Activated CD4-positive, alpha-beta memory T cell treated with anti-CD3 and anti-CD28 coated beads, Interleukin-2, amount 10 ng/mL, durations not matched to agents 7 days and 5 days (primary cell): ENCODE results near the gene ARRB1. TPM values are rescaled to one million over a fixed set of nuclear protein-coding genes. Genes with fewer than 3 reads are reported as not detected.

ENCODE experiments used
- CTCF ChIA-PET: fragments of 350-600 bp; sonication (Branson Sonifier 250); formaldehyde crosslinking; loops from one replicate; lab custom pipeline; 2021; ENCODE audit warnings: antibody characterized with exemption, inconsistent platforms; lab: Charles Lee
- POLR2A ChIA-PET: fragments of 350-600 bp; sonication (Branson Sonifier 250); formaldehyde crosslinking; loops from one replicate; lab custom pipeline; 2021; ENCODE audit warnings: antibody characterized with exemption; lab: Charles Lee
- DNase-seq: peaks from one replicate; pipeline ENCODE4 v3.0.0-alpha.2; 2020
- H3K27ac Mint-ChIP-seq: one replicate; pipeline ENCODE4 v1.8.0; 2021; ENCODE audit warnings: mild to moderate bottlenecking, mixed read lengths
- H3K27me3 Mint-ChIP-seq: one replicate; pipeline ENCODE4 v1.8.0; 2021; ENCODE audit warnings: mixed read lengths
- H3K36me3 Mint-ChIP-seq: one replicate; pipeline ENCODE4 v1.8.0; 2021; ENCODE audit warnings: low read depth, mixed read lengths
- H3K4me1 Mint-ChIP-seq: one replicate; pipeline ENCODE4 v1.8.0; 2021; ENCODE audit warnings: mixed read lengths
- H3K4me3 Mint-ChIP-seq: one replicate; pipeline ENCODE4 v1.8.0; 2021; ENCODE audit warnings: mild to moderate bottlenecking, mixed read lengths
- H3K9me3 Mint-ChIP-seq: one replicate; pipeline ENCODE4 v1.8.0; 2021; ENCODE audit warnings: mixed read lengths
- total RNA-seq, 2 experiments: library from RNA; stranded (reverse); gene quantifications; one replicate each; pipeline ENCODE4 v1.2.3, GENCODE V29; 2021

Gene ARRB1
- total RNA-seq, 2 experiments from 2014 or later, result 13.4 to 19.0 TPM

GRCh38 chr11:75298191-75298975 is 53.1 kb downstream of the ARRB1 start:
- Mint-ChIP-seq H3K9me3 (no peaks in the 10 kb centered on the region), H3K36me3 (no peaks in the 10 kb centered on the region), H3K4me3 (no peak overlapping the region), H3K27me3 (no peaks in the 10 kb centered on the region), H3K27ac (no peak overlapping the region), H3K4me1 (no peaks in the 10 kb centered on the region)
- no peak for DNase-seq
- POLR2A ChIA-PET, result no interaction called here
- CTCF ChIA-PET, result interaction anchor here (0.6 to 0.7 kb wide), 2 partner anchors 18 to 48 kb away, joined by 3 to 4 read pairs; no protein-coding TSS in a partner anchor

- no peaks in the 10 kb centered on the region for H3K27me3 Mint-ChIP-seq
- CTCF ChIA-PET, result interaction anchor here (1.3 kb wide), 1 partner anchor 14 kb away, joined by 5 read pairs; no protein-coding TSS in a partner anchor
- POLR2A ChIA-PET, result no interaction called here
- no peaks in the 10 kb centered on the region for H3K4me1 Mint-ChIP-seq
- no peaks in the 10 kb centered on the region for H3K36me3 Mint-ChIP-seq
- H3K4me3 Mint-ChIP-seq, result no peak overlapping the region
- DNase-seq, result no peak
- no peaks in the 10 kb centered on the region for H3K9me3 Mint-ChIP-seq
- no peak overlapping the region for H3K27ac Mint-ChIP-seq
These were observed 57.6 kb downstream of the ARRB1 start for GRCh38 chr11:75293903-75294302.

GRCh38 chr11:75292943-75293342 is 58.5 kb downstream of the ARRB1 start:
- CTCF ChIA-PET, result no interaction called here
- no peaks in the 10 kb centered on the region for H3K4me1 Mint-ChIP-seq
- no peaks in the 10 kb centered on the region for H3K36me3 Mint-ChIP-seq
- H3K4me3 Mint-ChIP-seq, result no peak overlapping the region
- H3K27me3 Mint-ChIP-seq, result no peaks in the 10 kb centered on the region
- DNase-seq, result no peak
- POLR2A ChIA-PET, result no interaction called here
- no peaks in the 10 kb centered on the region for H3K9me3 Mint-ChIP-seq
- H3K27ac Mint-ChIP-seq, result no peak overlapping the region

- ChIA-PET CTCF (interaction anchor here (1.6 kb wide), 1 partner anchor 96 kb away, joined by 4 read pairs; no protein-coding TSS in a partner anchor), POLR2A (no interaction called here)
- H3K4me1 Mint-ChIP-seq, result no peaks in the 10 kb centered on the region
- no peaks in the 10 kb centered on the region for H3K27me3 Mint-ChIP-seq
- H3K9me3 Mint-ChIP-seq, result no peaks in the 10 kb centered on the region
- no peak overlapping the region for H3K27ac Mint-ChIP-seq
- no peaks in the 10 kb centered on the region for H3K36me3 Mint-ChIP-seq
- no peak overlapping the region for H3K4me3 Mint-ChIP-seq
- no peak for DNase-seq
These were observed 59.7 kb downstream of the ARRB1 start for GRCh38 chr11:75291741-75292140.

GRCh38 chr11:75289919-75290318 is 61.5 kb downstream of the ARRB1 start:
- Mint-ChIP-seq H3K36me3 (no peaks in the 10 kb centered on the region), H3K27ac (no peak overlapping the region), H3K4me1 (no peaks in the 10 kb centered on the region), H3K9me3 (no peaks in the 10 kb centered on the region), H3K4me3 (no peak overlapping the region), H3K27me3 (no peaks in the 10 kb centered on the region)
- DNase-seq, result no peak
- ChIA-PET CTCF (interaction anchor here (1.6 kb wide), 1 partner anchor 98 kb away, joined by 4 read pairs; no protein-coding TSS in a partner anchor), POLR2A (no interaction called here)

- no peak overlapping the region for H3K4me3 Mint-ChIP-seq
- no peaks in the 10 kb centered on the region for H3K27me3 Mint-ChIP-seq
- H3K4me1 Mint-ChIP-seq, result no peaks in the 10 kb centered on the region
- POLR2A ChIA-PET, result no interaction called here
- DNase-seq, result no peak
- no peak overlapping the region for H3K27ac Mint-ChIP-seq
- H3K36me3 Mint-ChIP-seq, result no peaks in the 10 kb centered on the region
- CTCF ChIA-PET, result interaction anchor here (1.3 kb wide), 1 partner anchor 9 kb away, joined by 6 read pairs; no protein-coding TSS in a partner anchor
- H3K9me3 Mint-ChIP-seq, result no peaks in the 10 kb centered on the region
These were observed 62.0 kb downstream of the ARRB1 start for GRCh38 chr11:75289511-75289760.

GRCh38 chr11:75287579-75287978 is 63.9 kb downstream of the ARRB1 start:
- H3K27ac Mint-ChIP-seq, result no peak overlapping the region
- ChIA-PET POLR2A (no interaction called here), CTCF (no interaction called here)
- no peak for DNase-seq
- H3K4me1 Mint-ChIP-seq, result no peaks in the 10 kb centered on the region
- no peaks in the 10 kb centered on the region for H3K9me3 Mint-ChIP-seq
- H3K27me3 Mint-ChIP-seq, result no peaks in the 10 kb centered on the region
- no peaks in the 10 kb centered on the region for H3K36me3 Mint-ChIP-seq
- no peak overlapping the region for H3K4me3 Mint-ChIP-seq

GRCh38 chr11:75286826-75287465 is 64.5 kb downstream of the ARRB1 start:
- no peaks in the 10 kb centered on the region for H3K27me3 Mint-ChIP-seq
- CTCF ChIA-PET, result interaction anchor here (1.7 kb wide), 1 partner anchor 11 kb away, joined by 5 read pairs; no protein-coding TSS in a partner anchor
- no peaks in the 10 kb centered on the region for H3K36me3 Mint-ChIP-seq
- H3K4me3 Mint-ChIP-seq, result no peak overlapping the region
- DNase-seq, result no peak
- no peak overlapping the region for H3K27ac Mint-ChIP-seq
- H3K4me1 Mint-ChIP-seq, result no peaks in the 10 kb centered on the region
- POLR2A ChIA-PET, result no interaction called here
- no peaks in the 10 kb centered on the region for H3K9me3 Mint-ChIP-seq

- Mint-ChIP-seq H3K4me3 (no peak overlapping the region), H3K27me3 (no peaks in the 10 kb centered on the region), H3K27ac (no peak overlapping the region), H3K9me3 (no peaks in the 10 kb centered on the region), H3K4me1 (no peaks in the 10 kb centered on the region), H3K36me3 (no peaks in the 10 kb centered on the region)
- no peak for DNase-seq
- ChIA-PET POLR2A (interaction anchor here (1.5 kb wide), 1 partner anchor 10 kb away, joined by 5 read pairs; no protein-coding TSS in a partner anchor), CTCF (interaction anchor here (1.0 to 1.7 kb wide), 2 partner anchors 10 to 98 kb away, joined by 3 to 5 read pairs; no protein-coding TSS in a partner anchor)
These were observed 65.6 kb downstream of the ARRB1 start for GRCh38 chr11:75285776-75286360.

- Mint-ChIP-seq H3K27ac (no peak overlapping the region), H3K36me3 (no peaks in the 10 kb centered on the region), H3K4me1 (no peaks in the 10 kb centered on the region), H3K27me3 (no peaks in the 10 kb centered on the region), H3K9me3 (no peaks in the 10 kb centered on the region), H3K4me3 (no peak overlapping the region)
- POLR2A ChIA-PET, result no interaction called here
- no peak for DNase-seq
- CTCF ChIA-PET, result interaction anchor here (9.9 kb wide), 1 partner anchor 102 kb away, joined by 339 read pairs; no protein-coding TSS in a partner anchor
These were observed 68.0 kb downstream of the ARRB1 start for GRCh38 chr11:75283391-75283931.

- no peak for DNase-seq
- H3K4me3 Mint-ChIP-seq, result no peak overlapping the region
- peaks cover 4% of the 10 kb centered on the region for H3K36me3 Mint-ChIP-seq
- H3K27ac Mint-ChIP-seq, result no peak overlapping the region
- no peaks in the 10 kb centered on the region for H3K27me3 Mint-ChIP-seq
- H3K9me3 Mint-ChIP-seq, result no peaks in the 10 kb centered on the region
- ChIA-PET CTCF (interaction anchor here (2.2 to 9.9 kb wide), 6 partner anchors 59 to 141 kb away, joined by 6 to 339 read pairs (median 10); no protein-coding TSS in a partner anchor), POLR2A (interaction anchor here (1.1 to 1.5 kb wide), 3 partner anchors 91 to 103 kb away, joined by 3 read pairs; no protein-coding TSS in a partner anchor)
- H3K4me1 Mint-ChIP-seq, result peaks cover 10% of the 10 kb centered on the region
These were observed 69.9 kb downstream of the ARRB1 start for GRCh38 chr11:75281469-75282095.

GRCh38 chr11:75280770-75281468 is 70.5 kb downstream of the ARRB1 start:
- ChIA-PET POLR2A (interaction anchor here (1.0 to 1.5 kb wide), 5 partner anchors 91 to 104 kb away, joined by 3 to 4 read pairs (median 3); no protein-coding TSS in a partner anchor), CTCF (interaction anchor here (1.0 to 9.9 kb wide), 20 partner anchors 8 to 253 kb away, joined by 3 to 339 read pairs (median 6); no protein-coding TSS in a partner anchor)
- no peaks in the 10 kb centered on the region for H3K9me3 Mint-ChIP-seq
- H3K27me3 Mint-ChIP-seq, result no peaks in the 10 kb centered on the region
- DNase-seq, result no peak
- H3K36me3 Mint-ChIP-seq, result peaks cover 6% of the 10 kb centered on the region
- peaks cover 17% of the 10 kb centered on the region for H3K4me1 Mint-ChIP-seq
- no peak overlapping the region for H3K27ac Mint-ChIP-seq
- H3K4me3 Mint-ChIP-seq, result no peak overlapping the region
